GM21360 (cell line): ENCODE results near the gene APBA1.

ENCODE experiments used
- ATAC-seq: cut with Tn5 transposase; IDR thresholded peaks from one replicate; pipeline ENCODE4 v1.9.1; 2021; ENCODE audit warnings: mild to moderate bottlenecking, moderate library complexity; ENCODE audit not compliant: unreplicated experiment

Gene APBA1

DNA sequence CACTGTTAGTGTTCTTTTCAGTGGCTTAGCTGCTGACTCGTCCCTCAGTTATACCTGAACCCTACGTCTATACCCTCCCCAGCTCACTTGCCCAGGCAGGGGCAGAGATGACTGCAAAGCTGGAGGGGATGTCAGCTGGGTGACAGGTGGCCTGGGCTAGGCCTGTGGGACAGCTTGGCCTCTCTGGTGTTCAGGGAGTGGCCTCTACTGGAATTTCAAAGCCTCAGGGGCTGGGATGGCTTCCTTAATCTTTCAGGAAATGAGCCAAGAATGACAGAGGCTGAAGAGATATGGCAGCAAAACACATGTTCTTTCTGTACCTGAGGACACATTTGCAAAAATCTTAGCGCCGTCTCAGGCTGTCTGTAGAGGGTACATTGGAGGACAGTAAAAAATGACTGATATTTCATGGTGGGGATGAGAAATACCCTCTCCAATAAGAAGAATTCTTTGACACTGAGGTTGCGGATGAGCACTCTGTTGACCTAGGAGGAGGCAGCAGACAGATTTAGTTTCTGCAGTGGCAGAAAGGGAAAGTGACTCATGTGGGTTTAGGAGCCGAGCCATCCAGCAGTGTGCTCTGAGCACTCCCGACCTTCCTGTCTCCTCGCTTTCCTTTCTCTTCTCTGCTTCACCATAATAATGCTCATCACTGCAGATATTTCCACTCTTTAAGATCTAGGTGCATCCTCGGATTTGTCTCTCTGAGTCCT is 292.7 kb downstream of the APBA1 start:
- ATAC-seq, result no peak

DNA sequence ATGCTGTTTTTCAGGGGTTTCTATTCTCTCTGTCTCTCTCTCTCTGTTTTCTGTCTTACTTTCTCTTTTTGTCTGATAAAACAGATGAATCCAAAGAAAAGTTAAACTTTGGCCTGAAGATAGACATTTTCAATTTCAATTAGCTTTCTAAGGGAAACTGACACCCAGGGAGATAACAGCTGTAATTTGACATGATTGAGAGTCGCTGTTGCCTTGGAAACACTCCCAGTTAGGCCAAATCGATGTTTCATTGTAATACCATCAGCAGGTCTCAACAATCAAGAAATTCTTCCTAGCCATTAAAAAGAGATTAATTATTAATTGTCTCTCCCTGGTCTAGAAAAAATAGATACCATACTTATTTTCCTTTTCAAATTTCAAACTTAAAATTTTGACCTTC is 294.2 kb downstream of the APBA1 start:
- ATAC-seq, result no peak
